Spleen (tissue), 7 donors: ENCODE measurements around the gene GAS6.

ENCODE experiments used
- CTCF ChIP-seq, 11 experiments: fragments of 200-600 bp in 7 of 11; fragments of 450-650 bp in 4 of 11; sonication (generic) in 4 of 11; IDR thresholded peaks in 8 of 11; conservative IDR thresholded peaks in 3 of 11; 1 replicate in 7 of 11; 2 replicates in 4 of 11; pipeline versions ENCODE4 v1.4.0 to v1.8.0; 2016 to 2021; ENCODE audit warnings: antibody characterized with exemption in 11 of 11, inconsistent platforms in 4 of 11, mild to moderate bottlenecking in 1 of 11
- POLR2A ChIP-seq, 3 donors: fragments of 450-650 bp; IDR thresholded peaks; one replicate each; pipeline ENCODE4 v1.5.1; 2017; ENCODE audit warnings: antibody characterized with exemption in 3 of 3, mild to moderate bottlenecking in 1 of 3
- donor health status: DM: no; HTN: no; CAD: no; lungs with moderate emphysema.
- donor health status: DM: no; HTN: no; CAD: no.
- donor health status: DM: no; HTN: no; CAD: no.

DNA sequence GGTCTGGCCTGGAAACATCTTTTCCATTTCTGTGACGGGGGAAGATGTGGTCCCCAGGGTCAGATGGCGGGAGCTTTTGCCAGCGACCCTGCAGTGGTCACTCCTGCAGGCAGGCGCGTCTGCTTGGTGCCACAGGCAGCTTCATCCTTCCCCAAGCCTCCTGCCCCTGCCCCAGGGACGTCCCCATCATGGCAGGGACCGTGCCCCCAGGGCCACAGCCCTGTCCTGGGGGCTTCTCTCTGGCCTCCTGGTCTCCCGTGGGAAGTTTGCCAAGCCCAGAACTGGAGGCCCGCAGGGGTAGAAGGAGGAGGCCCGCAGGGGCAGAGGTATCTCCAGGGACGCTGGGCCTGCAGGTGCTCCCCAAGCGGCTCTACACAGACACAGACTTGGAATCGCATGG is 57.4 kb downstream of the GAS6 start:
- TF ChIP-seq CTCF (IDR thresholded peaks at IDR 0.05 in 8 of 11, conservative IDR thresholded peaks at IDR 0.05 in 3 of 11) = no peak
- no peak for TF ChIP-seq POLR2A (IDR thresholded peaks at IDR 0.05)
